HG03060 (cell line): Measurements from ENCODE around the gene COMP.
A peak's percentile ranks its signal among the peaks of the same experiment; 100 is the strongest.
"Not testable (repeated sequence)": the region's sequence is repeated elsewhere in the genome, so short reads cannot be mapped to it uniquely, and the experiment has no call there.

ENCODE experiments used
- ATAC-seq: cut with Tn5 transposase; IDR thresholded peaks from one replicate; pipeline ENCODE4 v1.9.1; 2021; ENCODE audit warnings: low read depth, moderate number of reproducible peaks; ENCODE audit not compliant: unreplicated experiment

COMP gene

GRCh38 chr19:18790566-18791314 is at the start of gene COMP:
TSS of gene COMP (minus strand) at chr19:18791305. CDS start at chr19:18791269, 36 bp downstream.
- no peak for ATAC-seq

DNA sequence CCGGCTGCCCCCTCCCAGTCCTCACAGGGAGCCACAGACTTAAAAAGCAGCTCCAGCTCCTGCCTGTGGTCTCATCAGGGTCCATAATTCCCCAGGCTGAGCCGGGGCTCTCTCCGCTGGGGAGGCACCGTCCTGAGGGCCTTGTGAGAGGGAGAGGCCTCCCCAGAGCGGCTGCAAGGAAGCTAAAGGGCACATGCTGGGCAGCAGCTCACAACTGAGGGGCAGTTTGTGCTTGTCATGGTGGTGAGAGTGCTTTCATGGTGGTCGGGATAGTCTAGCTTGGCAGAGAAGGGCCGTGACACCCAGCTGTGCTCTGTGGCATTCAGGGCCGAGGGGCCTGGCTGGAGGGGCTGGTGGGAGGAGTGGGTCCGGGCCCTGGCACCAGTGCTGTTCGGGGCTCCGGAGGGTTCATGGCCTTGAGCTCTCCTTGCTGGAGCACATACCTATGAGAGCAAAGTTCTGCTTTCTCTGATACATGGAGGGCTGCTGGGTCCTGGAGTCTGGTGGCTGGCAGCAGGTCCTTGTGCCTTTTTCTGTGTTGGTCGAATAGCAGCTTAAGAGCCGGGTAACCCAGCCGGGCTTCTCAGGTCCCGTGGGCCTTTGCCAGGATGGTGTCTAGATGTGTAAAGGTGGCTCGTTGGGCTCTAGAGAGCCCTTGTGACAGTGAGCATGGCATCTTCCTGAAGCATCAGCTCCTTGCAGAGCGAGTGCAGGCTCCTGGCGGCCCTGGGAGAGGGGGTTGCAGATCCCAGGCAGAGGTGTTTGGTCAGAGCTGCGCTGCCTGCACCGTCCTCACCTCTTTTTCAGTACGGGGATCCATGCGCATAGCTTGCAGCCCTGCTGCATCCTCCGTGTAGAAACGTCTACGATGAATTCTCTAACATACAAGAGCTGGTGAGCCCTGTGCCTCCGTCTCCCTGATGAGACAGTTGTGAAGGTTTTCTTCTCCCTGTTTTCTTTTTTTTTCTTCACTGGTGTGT is 49.5 kb upstream of the COMP start:
- no peak for ATAC-seq

DNA sequence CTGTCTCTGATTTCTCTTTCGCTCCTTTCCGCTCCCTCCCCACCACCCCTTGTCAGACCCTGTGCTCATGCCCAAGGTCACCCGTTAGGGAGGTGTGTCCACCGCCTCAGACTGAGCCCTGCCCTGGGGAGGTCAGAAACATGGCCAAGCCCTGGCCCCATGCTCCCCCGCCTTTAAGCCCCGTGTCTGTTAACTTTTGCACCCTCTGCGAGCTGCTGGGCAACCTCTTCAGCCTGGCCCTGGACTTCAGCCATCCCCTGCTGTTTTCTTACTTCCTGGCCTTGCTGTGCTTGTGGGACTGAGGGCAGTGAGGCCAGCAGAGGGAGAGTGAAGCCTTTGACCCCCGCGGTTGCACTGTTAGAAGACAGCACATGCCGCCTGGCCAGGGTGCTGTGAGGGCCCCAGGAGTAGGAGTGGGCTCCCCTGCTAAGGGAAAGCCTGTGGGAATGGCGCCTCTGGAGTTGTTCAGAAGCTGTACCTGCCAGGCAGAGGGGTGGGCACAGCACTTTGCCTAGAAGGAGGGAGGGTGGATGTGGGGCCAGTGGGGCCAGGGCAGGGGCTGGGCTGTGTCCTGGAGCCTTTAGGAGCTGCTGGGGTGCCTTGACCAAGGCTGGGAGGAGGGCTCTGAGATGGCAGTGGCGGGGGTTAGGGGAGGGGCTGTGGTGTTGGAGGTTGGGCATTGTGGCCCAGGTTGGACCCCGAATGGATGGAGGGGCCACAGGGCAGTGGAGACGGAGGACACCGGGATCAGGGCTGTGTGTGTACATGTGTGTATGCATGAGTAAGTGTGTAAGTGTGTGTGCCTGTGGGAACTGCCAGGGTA is 48.6 kb upstream of the COMP start:
- ATAC-seq = no peak

GRCh38 chr19:18834644-18834984 is 43.5 kb upstream of the COMP start:
- ATAC-seq = no peak

GRCh38 chr19:18833849-18834643 is 42.9 kb upstream of the COMP start:
- ATAC-seq = no peak

DNA sequence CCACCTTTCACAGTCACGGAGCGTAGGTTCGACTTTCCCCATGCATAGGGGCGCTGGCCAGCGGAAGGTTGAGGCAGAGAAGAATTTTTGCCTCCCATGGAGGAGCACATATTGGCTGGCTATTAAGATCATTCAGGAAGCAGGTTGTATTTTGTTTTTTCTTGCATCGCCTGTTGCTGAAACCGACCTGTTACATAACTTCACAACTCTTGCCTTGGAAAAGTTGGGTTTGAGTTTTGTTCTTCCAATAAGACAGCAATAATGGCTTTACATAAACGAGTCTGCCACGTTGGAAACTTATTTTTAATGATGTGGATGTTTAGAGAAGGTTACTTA is 42.0 kb upstream of the COMP start:
- ATAC-seq = no peak

DNA sequence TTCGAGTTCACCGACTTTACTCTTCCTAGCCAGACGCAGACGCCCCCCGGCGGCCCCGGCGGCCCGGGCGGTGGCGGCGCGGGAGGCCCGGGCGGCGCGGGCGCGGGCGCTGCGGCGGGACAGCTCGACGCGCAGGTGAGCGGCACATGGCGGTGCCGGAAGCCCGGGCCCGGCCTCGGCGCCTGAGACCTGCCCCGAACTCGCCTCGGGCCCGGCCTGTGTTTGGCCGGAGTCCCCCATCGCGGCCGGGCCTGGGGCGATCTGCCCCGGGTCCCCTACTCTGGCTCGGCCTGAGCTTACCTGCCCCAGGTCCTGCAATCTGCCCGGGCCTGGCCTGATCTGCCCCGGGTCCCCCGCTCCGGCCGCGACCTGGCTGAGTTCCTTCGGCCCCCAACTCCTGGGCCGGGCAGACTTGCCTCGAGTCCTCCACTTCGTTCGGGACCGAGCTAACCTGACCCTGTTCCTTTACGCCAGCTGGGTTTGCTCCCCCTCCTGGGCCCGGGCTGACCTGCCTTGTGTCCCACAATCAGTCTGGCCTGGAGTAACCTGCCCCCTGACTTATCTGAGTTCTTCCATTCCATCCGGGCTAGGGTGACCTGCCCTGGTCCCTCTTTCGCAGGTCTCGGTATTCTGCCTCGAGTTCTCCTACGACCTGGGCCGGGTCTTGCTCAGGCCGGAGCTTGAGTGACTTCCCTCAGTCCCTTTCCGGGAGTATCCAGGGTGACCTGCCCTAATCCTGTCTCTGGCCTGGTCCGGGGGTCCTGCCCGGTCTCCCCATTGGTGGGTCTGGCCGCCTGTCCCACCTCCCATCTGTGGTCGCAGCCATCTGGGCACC is 41.4 kb upstream of the COMP start:
- ATAC-seq = peak; percentile 17

DNA sequence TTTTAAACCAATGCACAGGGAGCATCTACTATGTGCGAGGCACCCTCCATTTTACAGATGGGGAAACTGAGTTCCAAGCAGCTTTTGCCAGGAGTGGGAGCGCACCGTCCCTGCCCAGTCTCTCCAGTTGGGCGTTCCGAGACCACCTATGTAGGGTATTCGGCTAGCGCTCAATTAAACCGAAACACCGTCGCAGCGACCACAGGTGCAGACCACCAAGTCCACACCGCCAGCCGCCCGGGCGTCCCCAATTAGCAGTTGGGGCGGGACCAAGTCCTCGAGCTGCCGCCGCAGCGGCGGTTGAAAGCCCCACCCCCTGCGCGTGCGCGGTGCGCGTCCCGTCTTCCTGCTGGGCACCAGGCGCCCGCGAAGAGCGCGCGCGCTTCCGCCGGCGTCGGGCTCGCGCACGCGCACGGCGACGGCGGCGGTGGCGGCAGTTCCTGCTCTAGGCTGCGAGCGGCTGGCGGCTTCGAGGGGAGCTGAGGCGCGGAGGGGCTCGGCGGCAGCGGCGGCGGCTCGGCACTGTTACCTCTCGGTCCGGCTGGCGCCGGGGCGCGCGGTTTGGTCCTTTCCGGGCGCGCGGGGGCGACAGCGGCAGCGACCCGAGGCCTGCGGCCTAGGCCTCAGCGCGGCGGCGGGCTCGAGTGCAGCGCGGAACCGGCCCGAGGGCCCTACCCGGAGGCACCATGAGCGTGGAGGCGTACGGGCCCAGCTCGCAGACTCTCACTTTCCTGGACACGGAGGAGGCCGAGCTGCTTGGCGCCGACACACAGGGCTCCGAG is 40.6 kb upstream of the COMP start, which contains the start of gene UPF1:
TSS of gene UPF1 (plus strand) at position 436 of the 782 bp plus-strand sequence. CDS start at position 687, 251 bp downstream.
- ATAC-seq = peak; percentile 54

DNA sequence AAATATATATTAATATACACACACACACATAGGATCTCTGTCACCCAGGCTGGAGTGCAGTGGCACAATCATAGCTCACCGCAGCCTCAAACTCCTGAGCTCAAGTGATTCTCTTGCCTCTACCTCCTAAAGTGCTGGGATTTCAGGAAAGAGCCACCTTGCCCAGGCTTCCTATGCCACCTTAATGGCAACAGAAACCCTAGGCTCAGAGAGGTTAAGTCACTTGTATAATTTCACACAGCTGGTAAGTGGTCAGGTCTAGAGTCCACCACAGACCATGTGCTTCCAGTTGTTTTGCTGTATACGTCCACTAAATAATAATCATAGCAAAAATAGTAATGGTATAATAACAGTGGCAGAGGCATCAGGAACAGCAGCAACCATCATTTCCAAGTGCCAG is 39.4 kb upstream of the COMP start:
- ATAC-seq = no peak

DNA sequence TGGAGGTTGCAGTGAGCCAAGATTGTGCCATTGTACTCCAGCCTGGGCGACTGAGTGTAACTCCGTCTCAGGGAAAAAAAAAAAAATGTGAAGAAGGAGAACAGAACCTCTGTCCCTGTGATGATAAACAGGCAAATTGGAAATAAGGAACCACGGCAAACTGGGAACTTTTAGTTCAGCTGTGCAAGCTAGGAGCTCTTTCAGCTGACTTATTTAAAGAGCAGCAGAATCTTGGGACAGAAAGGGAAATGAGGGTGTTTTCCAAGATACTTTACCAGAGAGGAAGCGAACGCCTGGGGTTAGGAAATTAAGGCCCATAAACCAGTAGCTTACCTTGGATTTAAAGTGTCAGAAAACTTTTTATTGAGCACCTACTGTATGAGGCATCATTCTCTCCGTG is 37.7 kb upstream of the COMP start:
- ATAC-seq = no peak

DNA sequence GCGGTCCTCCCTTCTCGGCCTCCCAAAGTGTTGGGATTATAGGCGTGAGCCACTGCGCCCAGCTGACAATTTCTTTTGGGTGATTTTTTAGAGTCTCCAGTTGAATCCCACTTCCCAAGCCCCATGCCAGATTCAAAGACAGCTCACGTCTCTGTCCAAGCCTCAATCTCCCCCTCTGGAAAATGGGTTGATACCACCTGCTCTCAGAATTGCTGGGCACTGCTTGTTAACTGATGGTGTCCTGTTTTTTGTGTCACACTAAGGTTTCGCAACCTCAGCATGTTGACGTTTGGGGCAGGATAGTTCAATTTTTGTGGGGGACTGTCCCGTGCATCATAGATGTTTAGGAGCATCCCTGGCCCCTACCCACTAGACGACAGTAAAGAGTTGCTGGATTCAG is 26.5 kb upstream of the COMP start:
- no peak for ATAC-seq

DNA sequence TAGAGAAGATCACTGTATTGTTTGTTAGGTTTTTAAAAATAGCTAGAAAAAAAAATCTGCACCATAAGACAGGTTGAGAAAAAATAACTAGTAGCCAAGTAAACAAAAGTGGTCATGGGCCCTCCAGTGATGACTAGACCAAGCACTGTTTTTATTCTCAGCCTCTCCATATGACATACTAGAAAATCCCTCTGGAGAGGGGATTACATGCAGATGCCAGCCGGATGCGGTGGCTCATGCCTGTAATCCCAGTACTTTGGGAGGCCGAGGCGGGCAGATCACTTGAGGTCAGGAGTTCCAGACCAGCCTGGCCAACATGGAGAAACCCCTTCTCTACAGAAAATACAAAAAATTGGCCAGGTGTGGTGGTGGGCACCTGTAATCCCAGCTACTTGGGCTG is 25.5 kb upstream of the COMP start:
- ATAC-seq = not testable (repeated sequence)

DNA sequence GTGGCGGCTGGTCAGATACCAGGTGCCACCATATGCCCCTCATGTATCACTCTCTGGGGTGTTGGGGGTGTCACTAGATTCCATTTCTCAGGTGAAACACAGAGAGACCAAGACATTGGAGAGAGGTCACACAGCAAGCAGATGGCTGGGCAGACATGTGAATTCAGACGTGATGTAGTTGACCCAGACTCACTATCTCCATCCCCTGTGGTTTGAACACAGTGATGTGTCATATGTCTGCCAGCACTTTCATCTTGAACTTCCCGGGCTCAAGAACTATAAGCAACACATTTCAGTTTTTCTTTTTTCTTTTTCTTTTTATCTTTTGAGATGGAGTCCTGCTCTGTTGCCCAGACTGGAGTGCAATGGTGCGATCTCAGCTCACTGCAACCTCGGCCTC is 24.6 kb upstream of the COMP start:
- no peak for ATAC-seq

DNA sequence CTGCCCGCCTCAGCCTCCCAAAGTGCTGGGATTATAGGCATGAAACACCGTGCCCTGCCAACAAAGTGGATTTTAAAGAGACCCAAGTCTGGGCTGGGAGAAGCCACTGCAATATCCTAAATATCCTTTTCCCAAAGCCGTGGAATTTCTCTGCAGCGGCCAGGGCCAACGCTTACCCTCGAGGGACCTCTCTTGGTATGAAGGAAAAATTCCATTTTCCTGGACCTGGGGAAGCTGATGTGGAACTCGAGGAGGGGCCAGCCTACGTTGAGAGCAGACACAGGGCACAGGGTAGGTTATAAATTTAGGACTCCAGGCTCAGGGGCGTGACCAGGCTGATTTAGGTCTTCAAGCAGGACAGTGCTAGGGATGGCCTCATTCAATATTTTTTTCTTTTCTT is 23.0 kb upstream of the COMP start:
- ATAC-seq = no peak

DNA sequence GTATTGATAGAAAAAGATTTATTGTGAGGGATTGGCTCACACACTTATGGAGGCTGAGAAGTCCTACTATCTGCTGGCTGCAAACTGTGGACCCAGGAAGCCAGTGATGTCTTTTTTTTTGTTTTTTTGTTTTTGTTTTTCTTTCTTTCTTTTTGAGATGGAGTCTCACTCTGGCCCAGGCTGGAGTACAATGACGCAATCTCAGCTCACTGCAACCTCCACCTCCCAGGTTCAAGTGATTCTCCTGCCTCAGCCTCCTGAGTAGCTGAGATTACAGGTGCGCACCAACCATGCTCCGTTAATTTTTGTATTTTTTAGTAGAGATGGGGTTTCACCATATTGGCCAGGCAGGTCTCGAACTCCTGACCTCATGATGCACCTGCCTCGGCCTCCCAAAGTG is 20.5 kb upstream of the COMP start:
- not testable (repeated sequence) for ATAC-seq

- no peak for ATAC-seq
Measured at GRCh38 chr19:18809149-18809868, 18.2 kb upstream of the COMP start.

DNA sequence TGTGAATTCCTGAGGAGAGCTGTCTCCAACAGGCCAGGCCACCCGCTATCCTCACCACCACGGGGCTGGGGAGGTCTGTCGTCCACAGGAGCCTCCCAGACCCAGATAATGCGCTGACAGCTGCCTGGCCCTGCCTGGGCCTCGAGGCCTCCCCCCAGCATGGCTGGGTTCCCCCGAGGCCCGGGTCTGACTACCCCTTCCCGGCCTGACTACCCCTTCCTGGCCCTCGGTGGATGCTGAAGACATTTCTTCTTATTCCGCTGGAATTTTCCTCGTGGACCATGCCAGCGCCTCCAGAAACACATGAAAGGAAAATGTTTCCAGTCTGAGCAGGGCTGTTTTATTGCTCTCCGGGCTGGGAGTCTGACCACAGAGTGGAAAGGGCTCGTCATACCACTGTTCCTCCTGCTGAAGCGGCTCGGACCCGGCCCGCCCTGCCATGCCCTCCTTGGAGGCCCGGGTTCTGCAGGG is 16.8 kb upstream of the COMP start:
- no peak for ATAC-seq

- ATAC-seq = no peak
Measured at GRCh38 chr19:18804643-18805042, 13.5 kb upstream of the COMP start.
